BLaER1 treated with 17β-estradiol and CSF1 and Interleukin-3, amounts not matched to agents 10 nM and 100 nM (cell line): ENCODE results near the gene TMEM91.

Experiments used
- H3K27ac ChIP-seq, 11 experiments: shearing (Covaris generic); formaldehyde crosslinking; 2 replicates each; pipeline ENCODE4 v1.8.1; 2022
- H3K27me3 ChIP-seq, 11 experiments: shearing (Covaris generic); formaldehyde crosslinking; 2 replicates each; pipeline ENCODE4 v1.8.1; 2022
- H3K36me3 ChIP-seq, 11 experiments: shearing (Covaris generic); formaldehyde crosslinking; 2 replicates each; pipeline ENCODE4 v1.8.1; 2022
- H3K4me1 ChIP-seq, 10 experiments: shearing (Covaris generic); formaldehyde crosslinking; 2 replicates each; pipeline ENCODE4 v1.8.1; 2022
- H3K4me2 ChIP-seq, 11 experiments: shearing (Covaris generic); formaldehyde crosslinking; 2 replicates each; pipeline ENCODE4 v1.8.1; 2022
- H3K4me3 ChIP-seq, 10 experiments: shearing (Covaris generic); formaldehyde crosslinking; 2 replicates each; pipeline ENCODE4 v1.8.1; 2022
- H3K9ac ChIP-seq, 11 experiments: shearing (Covaris generic); formaldehyde crosslinking; 2 replicates each; pipeline ENCODE4 v1.8.1; 2022
- H3K9me3 ChIP-seq, 11 experiments: shearing (Covaris generic); formaldehyde crosslinking; replicated peaks in 1 of 11; 2 replicates each; pipeline ENCODE4 v1.8.1; 2022
- H4K20me1 ChIP-seq, 11 experiments: shearing (Covaris generic); formaldehyde crosslinking; 2 replicates each; pipeline ENCODE4 v1.8.1; 2022
- Cebpa-rat ChIP-seq, 11 experiments: shearing (Covaris generic); IDR thresholded peaks; 2 replicates each; pipeline ENCODE4 v1.8.1; 2022

The TMEM91 gene

GRCh38 chr19:41350735-41351338 is 25.5 kb upstream of the TMEM91 start:
- Histone ChIP-seq H3K27ac (peak overlapping the region in 10 of 11 experiments; percentile 83 to 91 (median 86); a peak in 20 of 22 replicates), H3K4me1 (peaks cover 57 to 71% (median 67%) of the 10 kb centered on the region in 10 experiments), H3K9ac (peak overlapping the region; percentile 83 to 94 (median 89); a peak in 21 of 22 replicates), H3K27me3 (no peaks in the 10 kb centered on the region), H3K4me2 (peak overlapping the region; percentile 73 to 97 (median 91)), H3K9me3 (no peaks in the 10 kb centered on the region), H3K4me3 (peak overlapping the region; percentile 87 to 99 (median 94)), H3K36me3 (peaks cover 20 to 43% (median 39%) of the 10 kb centered on the region in 11 experiments), H4K20me1 (peaks cover 47 to 85% (median 69%) of the 10 kb centered on the region in 11 experiments)
- TF ChIP-seq Cebpa-rat (IDR thresholded peaks at IDR 0.05), result no peak

DNA sequence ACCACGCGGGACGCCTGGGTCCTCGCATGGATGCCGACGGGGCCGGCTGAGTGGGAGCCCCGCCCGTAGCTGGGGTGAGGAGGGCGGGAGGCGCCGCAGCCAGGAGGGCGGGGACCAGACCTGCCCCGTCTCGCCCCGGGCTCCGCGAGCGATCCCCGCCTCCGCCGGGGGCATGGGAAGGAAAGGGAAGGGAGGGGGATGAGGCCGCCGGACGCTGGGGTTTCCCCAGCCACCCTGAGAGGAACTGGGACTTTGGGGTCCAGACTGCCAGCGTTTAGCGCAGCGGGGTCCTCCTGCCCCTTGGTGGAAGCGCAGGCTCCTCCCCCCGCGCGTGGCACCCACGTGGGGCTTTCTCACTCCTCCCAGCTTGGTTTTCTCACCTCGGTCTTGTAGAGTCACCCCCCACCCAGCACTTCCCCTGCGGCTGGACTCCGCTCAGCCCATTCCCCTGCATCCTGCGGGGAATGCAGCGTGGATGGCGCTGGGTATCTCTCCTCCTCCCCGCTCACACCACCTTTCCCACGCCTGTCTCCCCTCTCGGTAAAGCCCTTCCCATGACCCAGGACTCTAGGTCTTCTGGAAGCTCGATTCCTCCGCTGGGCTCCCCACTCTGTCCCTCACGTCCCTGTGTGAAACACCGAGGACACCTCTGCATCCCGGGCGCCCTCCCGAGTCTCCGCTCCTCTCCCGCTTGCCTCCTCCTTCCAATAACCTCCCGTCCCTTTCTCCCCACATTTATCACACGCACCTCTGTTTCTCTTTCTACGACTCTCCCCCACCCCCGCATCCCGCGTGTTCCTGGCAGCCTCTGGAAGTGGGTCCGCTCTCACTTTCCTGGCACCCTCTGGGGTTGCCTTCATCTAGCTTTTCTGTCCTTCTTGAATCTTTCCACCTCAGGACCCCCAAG is 24.7 kb upstream of the TMEM91 start:
- H3K4me2 ChIP-seq, result peak overlapping the region; percentile 73 to 97 (median 91)
- peak overlapping the region; percentile 87 to 99 (median 94) for H3K4me3 ChIP-seq
- peak overlapping the region; percentile 83 to 94 (median 89) for H3K9ac ChIP-seq
- TF ChIP-seq Cebpa-rat (IDR thresholded peaks at IDR 0.05), result no peak
- H3K36me3 ChIP-seq, result peaks cover 13 to 36% (median 32%) of the 10 kb centered on the region in 11 experiments; a peak in 21 of 22 replicates
- H3K9me3 ChIP-seq, result no peaks in the 10 kb centered on the region
- peaks cover 54 to 70% (median 67%) of the 10 kb centered on the region in 10 experiments for H3K4me1 ChIP-seq
- peaks cover 47 to 78% (median 65%) of the 10 kb centered on the region in 11 experiments for H4K20me1 ChIP-seq
- H3K27ac ChIP-seq, result peak overlapping the region; percentile 76 to 91 (median 86); a peak in 21 of 22 replicates
- H3K27me3 ChIP-seq, result no peaks in the 10 kb centered on the region

DNA sequence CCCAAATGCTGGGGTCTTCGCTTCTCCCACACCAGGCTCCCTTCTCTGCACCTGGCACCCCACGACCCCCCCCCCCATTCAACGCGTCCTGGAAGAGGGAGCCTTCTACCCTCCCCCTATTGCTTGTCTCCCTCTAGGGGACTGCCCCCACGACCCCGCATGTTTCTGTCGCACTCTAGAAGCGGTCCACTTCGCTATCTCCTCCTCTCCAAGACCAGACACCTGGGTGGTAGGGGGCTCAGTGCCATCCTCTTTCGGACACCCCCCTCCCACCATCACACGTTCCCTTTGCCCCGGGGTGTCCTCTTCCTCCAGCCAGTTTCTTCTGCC is 24.1 kb upstream of the TMEM91 start:
- Histone ChIP-seq H3K27me3 (no peaks in the 10 kb centered on the region), H3K27ac (peak overlapping the region; percentile 76 to 91 (median 86); a peak in 21 of 22 replicates), H3K4me3 (peak overlapping the region; percentile 87 to 99 (median 94)), H3K9ac (peak overlapping the region; percentile 83 to 94 (median 89)), H3K4me1 (peaks cover 54 to 70% (median 67%) of the 10 kb centered on the region in 10 experiments), H3K9me3 (no peaks in the 10 kb centered on the region), H3K4me2 (peak overlapping the region; percentile 73 to 97 (median 91)), H3K36me3 (peaks cover 10 to 29% (median 25%) of the 10 kb centered on the region in 11 experiments; a peak in 21 of 22 replicates), H4K20me1 (peaks cover 47 to 74% (median 60%) of the 10 kb centered on the region in 11 experiments)
- no peak for TF ChIP-seq Cebpa-rat (IDR thresholded peaks at IDR 0.05)

DNA sequence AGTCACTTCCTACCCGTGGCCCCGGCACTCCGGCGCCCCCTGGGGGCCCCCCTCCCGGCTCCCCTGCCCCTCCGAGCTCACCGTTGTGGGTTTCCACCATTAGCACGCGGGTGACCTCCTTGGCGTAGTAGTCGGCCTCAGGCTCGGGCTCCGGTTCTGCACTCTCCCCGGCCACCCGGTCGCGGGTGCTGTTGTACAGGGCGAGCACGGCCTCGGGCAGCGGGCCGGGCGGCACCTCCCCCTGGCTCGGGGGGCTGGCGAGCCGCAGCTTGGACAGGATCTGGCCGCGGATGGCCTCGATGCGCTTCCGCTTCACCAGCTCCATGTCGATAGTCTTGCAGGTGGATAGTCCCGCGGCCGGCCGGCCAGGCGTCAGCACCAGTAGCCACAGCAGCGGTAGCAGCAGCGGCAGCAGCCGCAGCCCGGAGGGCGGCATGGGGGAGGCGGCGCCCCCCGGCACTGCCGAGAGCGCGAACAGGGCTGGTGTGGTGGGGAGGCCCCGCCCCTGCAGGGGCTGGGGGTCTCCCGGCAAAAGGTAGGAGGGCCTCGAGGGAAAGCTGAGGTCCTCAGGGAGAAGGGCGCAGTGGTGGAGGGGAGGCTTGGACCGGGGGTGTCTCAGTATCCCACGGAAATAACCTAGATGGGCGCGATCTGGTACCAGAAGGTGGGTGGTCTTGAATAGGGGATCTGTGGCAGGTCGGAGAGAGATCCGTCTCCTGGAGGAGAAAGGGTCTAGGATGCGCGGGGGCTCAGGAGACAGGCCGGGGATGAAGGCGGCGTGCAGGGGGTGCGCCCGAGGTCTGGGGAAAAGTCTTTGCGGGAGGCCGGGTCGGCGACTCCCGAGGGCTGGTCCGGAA is 23.5 kb upstream of the TMEM91 start:
- TF ChIP-seq Cebpa-rat (IDR thresholded peaks at IDR 0.05), result no peak
- Histone ChIP-seq H3K4me2 (peak overlapping the region; percentile 73 to 97 (median 91)), H3K27ac (peak overlapping the region; percentile 76 to 91 (median 86)), H3K4me1 (peaks cover 50 to 70% (median 66%) of the 10 kb centered on the region in 10 experiments), H4K20me1 (peaks cover 46 to 74% (median 58%) of the 10 kb centered on the region in 11 experiments), H3K9me3 (no peaks in the 10 kb centered on the region), H3K4me3 (peak overlapping the region; percentile 87 to 99 (median 94)), H3K9ac (peak overlapping the region; percentile 83 to 94 (median 89)), H3K27me3 (no peaks in the 10 kb centered on the region), H3K36me3 (peaks cover 5 to 23% (median 19%) of the 10 kb centered on the region in 11 experiments; a peak in 21 of 22 replicates)

- Histone ChIP-seq H4K20me1 (peaks cover 37 to 69% (median 55%) of the 10 kb centered on the region in 11 experiments), H3K9me3 (no peaks in the 10 kb centered on the region), H3K27me3 (no peaks in the 10 kb centered on the region), H3K4me3 (peak within 1 kb of the TSS; percentile 87 to 99 (median 94)), H3K36me3 (peaks cover 0 to 16% (median 12%) of the 10 kb centered on the region in 11 experiments; a peak in 12 of 22 replicates), H3K27ac (peak within 1 kb of the TSS; percentile 76 to 91 (median 86)), H3K9ac (peak within 1 kb of the TSS; percentile 83 to 94 (median 89)), H3K4me1 (peaks cover 48 to 70% (median 66%) of the 10 kb centered on the region in 10 experiments), H3K4me2 (peak within 1 kb of the TSS; percentile 84 to 97 (median 93))
- TF ChIP-seq Cebpa-rat (IDR thresholded peaks at IDR 0.05), result no peak
Measured at GRCh38 chr19:41353466-41354342, 22.6 kb upstream of the TMEM91 start, which contains the start of gene TGFB1. TGFB1 (minus strand) TSS chr19:41353922; CDS start chr19:41353044, 878 bp downstream.

DNA sequence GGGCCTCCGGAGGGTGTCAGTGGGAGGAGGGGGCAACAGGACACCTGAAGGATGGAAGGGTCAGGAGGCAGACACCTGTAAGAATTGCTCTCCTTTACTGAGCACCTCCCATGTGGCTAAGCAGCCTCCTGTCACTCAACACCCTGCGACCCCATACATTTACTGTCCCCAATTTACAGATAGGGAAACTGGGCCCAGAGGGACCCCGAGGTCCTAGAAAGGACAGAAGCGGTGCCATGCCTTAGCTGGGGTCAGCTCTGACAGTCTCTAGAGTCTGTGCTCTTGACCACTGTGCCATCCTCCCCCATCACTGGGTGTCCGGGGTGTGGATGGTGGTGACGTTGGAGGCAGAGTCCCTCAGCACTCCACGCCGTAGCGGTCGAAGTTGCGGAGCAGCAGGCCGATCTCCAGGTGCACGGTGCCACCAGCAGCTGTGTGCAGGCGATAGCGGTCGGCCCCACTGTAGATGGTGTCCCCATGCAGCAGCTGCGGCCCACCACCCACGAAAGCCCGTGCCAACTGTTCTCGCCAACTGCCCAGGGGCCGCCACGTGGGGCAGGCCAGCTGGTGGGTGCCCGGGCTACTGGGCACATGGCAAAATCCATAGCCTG is 21.9 kb upstream of the TMEM91 start:
- H3K9ac ChIP-seq, result peak overlapping the region; percentile 35 to 94 (median 87); a peak in 21 of 22 replicates
- peak overlapping the region; percentile 87 to 99 (median 94) for H3K4me3 ChIP-seq

GRCh38 chr19:41355035-41355434 is 21.3 kb upstream of the TMEM91 start:
- Histone ChIP-seq H3K27me3 (no peaks in the 10 kb centered on the region), H3K9ac (peak overlapping the region; percentile 19 to 94 (median 86); a peak in 10 of 22 replicates), H3K27ac (peak overlapping the region in 6 of 11 experiments; percentile 17 to 91 (median 80); a peak in 6 of 22 replicates), H4K20me1 (peaks cover 24 to 56% (median 41%) of the 10 kb centered on the region in 11 experiments), H3K9me3 (no peaks in the 10 kb centered on the region), H3K36me3 (peaks cover 0 to 8% (median 0%) of the 10 kb centered on the region in 11 experiments; a peak in 5 of 22 replicates), H3K4me3 (peak overlapping the region in 4 of 10 experiments; percentile 89 to 99 (median 93); a peak in 2 of 20 replicates), H3K4me1 (peaks cover 35 to 61% (median 56%) of the 10 kb centered on the region in 10 experiments), H3K4me2 (peak overlapping the region; percentile 78 to 94 (median 89))
- no peak for TF ChIP-seq Cebpa-rat (IDR thresholded peaks at IDR 0.05)

More for the DNA sequence above, 21.9 kb upstream of the TMEM91 start:
- Histone ChIP-seq H3K27ac (peak overlapping the region in 10 of 11 experiments; percentile 44 to 91 (median 86); a peak in 20 of 22 replicates), H3K27me3 (no peaks in the 10 kb centered on the region), H3K9me3 (no peaks in the 10 kb centered on the region), H3K4me1 (peaks cover 41 to 67% (median 62%) of the 10 kb centered on the region in 10 experiments), H3K4me2 (peak overlapping the region; percentile 78 to 94 (median 89)), H4K20me1 (peaks cover 30 to 62% (median 47%) of the 10 kb centered on the region in 11 experiments), H3K36me3 (peaks cover 0 to 9% (median 5%) of the 10 kb centered on the region in 11 experiments; a peak in 9 of 22 replicates)
- TF ChIP-seq Cebpa-rat (IDR thresholded peaks at IDR 0.05), result no peak
